ENCODE results near the gene NANS.
A peak's percentile ranks its signal among the peaks of the same experiment; 100 is the strongest.
"Not testable (repeated sequence)": the region's sequence is repeated elsewhere in the genome, so short reads cannot be mapped to it uniquely, and the experiment has no call there.

The NANS gene

DNA sequence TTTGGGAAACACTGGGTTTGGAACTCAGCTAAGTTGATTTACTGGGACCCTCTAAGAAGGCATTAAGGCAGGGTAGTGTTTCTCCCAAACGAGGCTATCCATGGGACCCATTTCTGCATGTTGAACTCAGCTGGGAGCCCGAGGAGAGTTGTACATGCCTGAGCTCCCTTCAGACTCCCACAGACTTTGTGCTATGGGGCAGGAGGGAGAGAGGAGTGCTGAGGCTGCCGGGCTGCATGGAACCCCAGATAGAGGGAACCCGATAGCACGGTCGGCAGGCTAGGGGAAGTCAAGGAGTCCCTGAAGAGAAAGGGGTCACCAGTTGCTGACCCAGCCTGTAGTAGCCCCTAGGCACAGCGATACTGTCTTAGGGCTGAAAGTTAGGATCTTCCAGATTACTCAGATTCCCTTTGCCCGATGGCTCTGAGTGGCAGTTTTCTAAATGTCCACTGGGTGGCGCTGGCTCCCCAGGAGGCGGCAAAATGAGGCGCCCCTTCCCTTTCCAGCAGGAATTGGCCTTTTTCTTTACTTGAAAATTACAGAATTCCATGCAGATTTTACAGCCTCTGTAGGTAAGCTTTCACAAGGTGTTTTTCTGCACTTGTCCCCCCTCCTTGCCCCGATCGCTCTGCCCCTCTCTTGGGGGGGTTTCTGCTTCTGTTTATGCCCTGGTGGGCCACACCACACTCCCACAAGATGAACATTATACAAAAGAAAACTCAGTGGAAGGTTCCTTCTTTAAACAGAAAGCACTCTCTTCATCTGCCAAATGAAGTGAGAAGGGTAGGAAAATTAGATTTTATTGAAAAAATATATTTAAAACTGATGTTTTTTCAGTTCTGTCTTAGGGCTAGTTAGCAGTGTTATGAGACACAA, 17.8 kb downstream of the NANS start:
- H3K4me3 ChIP-seq (ENCODE audit: low read depth, low read length), result no peak overlapping the region
- TF ChIP-seq CTCF (IDR thresholded peaks at IDR 0.05; ENCODE audit: borderline replicate concordance, insufficient read depth, low read depth, low read length), result peak; percentile 82

GRCh38 chr9:98075332-98075805, 18.8 kb downstream of the NANS start:
- H3K4me3 ChIP-seq (ENCODE audit: low read depth, low read length), result no peak overlapping the region
- TF ChIP-seq CTCF (IDR thresholded peaks at IDR 0.05; ENCODE audit: borderline replicate concordance, insufficient read depth, low read depth, low read length), result no peak

DNA sequence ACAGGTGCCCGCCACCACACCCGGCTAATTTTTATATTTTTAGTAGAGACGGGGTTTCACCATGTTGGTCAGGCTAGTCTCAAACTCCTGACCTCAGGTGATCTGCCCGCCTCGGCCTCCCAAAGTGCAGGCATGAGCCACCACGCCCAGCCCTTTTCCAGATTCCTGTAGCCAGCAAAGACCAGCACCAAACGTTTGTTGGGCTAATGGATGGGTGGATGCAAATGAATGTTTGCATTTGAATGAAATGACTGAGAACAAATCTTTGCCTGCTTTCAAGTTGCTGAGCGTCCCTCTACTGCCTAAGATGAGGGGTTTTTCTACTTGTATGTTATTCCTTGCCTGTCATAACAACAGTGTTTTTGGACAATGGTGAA, 20.0 kb downstream of the NANS start:
- not testable (repeated sequence) for H3K4me3 ChIP-seq (ENCODE audit: low read depth, low read length)

- H3K4me3 ChIP-seq (ENCODE audit: low read depth, low read length), result no peak overlapping the region
- TF ChIP-seq CTCF (IDR thresholded peaks at IDR 0.05; ENCODE audit: borderline replicate concordance, insufficient read depth, low read depth, low read length), result no peak
Observed at GRCh38 chr9:98078895-98079294, 22.4 kb downstream of the NANS start.

DNA sequence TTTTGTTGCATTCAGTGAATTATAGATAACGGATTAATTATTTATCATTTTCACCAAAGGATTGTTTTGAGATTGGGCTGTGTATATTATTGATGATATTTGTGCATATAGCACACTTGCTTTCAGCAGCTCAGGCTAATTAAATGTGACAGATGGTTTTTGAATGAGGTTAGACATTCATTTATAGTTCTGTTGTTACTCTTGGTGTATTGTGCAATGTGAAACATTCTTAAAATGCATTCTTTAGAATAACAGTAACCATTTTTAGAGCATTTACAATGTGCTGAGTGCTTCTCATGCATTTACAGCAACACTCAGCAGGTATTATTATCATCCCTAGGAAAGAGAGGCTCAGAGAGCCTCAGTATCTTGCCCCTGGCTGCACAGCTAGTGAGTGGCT, 23.8 kb downstream of the NANS start:
- H3K4me3 ChIP-seq (ENCODE audit: low read depth, low read length), result no peak overlapping the region
- no peak for TF ChIP-seq CTCF (IDR thresholded peaks at IDR 0.05; ENCODE audit: borderline replicate concordance, insufficient read depth, low read depth, low read length)

DNA sequence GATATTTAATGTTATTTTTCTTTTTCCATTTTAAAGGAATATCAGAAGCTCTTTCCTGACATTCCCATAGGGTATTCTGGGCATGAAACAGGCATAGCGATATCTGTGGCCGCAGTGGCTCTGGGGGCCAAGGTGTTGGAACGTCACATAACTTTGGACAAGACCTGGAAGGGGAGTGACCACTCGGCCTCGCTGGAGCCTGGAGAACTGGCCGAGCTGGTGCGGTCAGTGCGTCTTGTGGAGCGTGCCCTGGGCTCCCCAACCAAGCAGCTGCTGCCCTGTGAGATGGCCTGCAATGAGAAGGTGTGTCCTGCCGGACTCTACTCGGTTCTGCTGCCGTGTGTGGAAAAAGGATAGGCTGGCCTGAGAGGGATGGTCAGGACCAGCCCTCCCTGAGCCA, 24.2 kb downstream of the NANS start:
- TF ChIP-seq CTCF (IDR thresholded peaks at IDR 0.05; ENCODE audit: borderline replicate concordance, insufficient read depth, low read depth, low read length), result no peak
- H3K4me3 ChIP-seq (ENCODE audit: low read depth, low read length), result no peak overlapping the region

- TF ChIP-seq CTCF (IDR thresholded peaks at IDR 0.05; ENCODE audit: borderline replicate concordance, insufficient read depth, low read depth, low read length), result no peak
Observed at GRCh38 chr9:98081477-98082219, 25.1 kb downstream of the NANS start.

More at GRCh38 chr9:98081477-98082219, 25.1 kb downstream of the NANS start:
- H3K4me3 ChIP-seq (ENCODE audit: low read depth, low read length), result no peak overlapping the region
